ENCODE results near the gene FBXW2. TPM values are rescaled to one million over a fixed set of nuclear protein-coding genes. Genes with fewer than 3 reads are reported as not detected.

The FBXW2 gene
- total and polyA plus RNA-seq, 2 donors (not counting 3 experiments of a cell fraction or from before 2014, with no cell fraction given) = 32.5 to 70.2 TPM

DNA sequence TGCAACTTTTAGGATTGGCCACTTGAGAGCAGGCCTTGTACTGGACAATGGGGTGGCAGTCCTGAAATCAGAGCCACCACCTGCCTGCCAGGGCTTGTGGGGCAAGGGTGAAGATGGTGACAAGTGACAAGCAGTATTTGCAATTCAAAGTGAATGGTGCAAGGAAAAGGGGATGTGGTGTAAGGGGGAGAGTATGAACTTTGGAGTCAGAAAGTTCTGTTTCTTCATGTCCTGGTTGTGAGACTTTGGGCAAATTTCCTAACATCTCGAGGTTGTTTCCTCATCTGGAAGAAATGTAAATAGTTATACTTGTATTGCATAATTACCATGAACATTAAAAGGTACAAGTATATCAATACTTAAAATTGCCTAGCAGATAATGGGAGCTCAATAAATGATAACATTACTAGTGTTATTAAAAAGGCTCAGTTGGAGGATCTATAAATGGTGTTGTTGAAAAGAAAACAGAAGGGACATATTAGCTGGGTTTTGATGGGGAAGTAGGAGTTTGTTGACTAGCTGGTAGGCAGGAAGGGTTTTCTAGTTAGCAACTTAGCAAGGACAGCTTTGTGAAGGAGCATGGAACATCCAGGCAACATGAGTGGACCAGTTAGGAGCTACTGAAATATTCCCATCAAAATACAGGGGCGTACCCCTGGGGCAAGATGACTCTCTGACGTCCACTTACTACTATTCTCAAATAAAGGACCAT lies 57.6 kb downstream of the FBXW2 start:
- no TSS peak for BruUV-seq (replicated peaks)
- H3K4me3 ChIP-seq (replicated peaks in 1 of 3; ENCODE audit: insufficient read depth in 1 of 3, low read depth in 1 of 3, low read length in 3 of 3) = no peak overlapping the region
- CTCF ChIA-PET = interaction anchor here (1.1 to 2.4 kb wide), 4 partner anchors 21 to 116 kb away, joined by 3 to 15 read pairs (median 3); partner anchors contain the start of gene MEGF9
- dilution Hi-C loops (cut with MboI; ENCODE audit: extremely low pct_ligation_motif_present, low sequenced_read_pairs) = no loop called here
- H3K9me1 ChIP-seq (replicated peaks; ENCODE audit: control insufficient read depth, extremely low read depth, insufficient read depth, low read length) = no peaks in the 10 kb centered on the region
- POLR2A ChIA-PET = interaction anchor here (0.7 to 1.6 kb wide), 2 partner anchors 21 to 1207 kb away, joined by 4 to 7 read pairs; partner anchors contain the start of gene MEGF9
- FAIRE-seq (peak; percentile 59), DNase-seq (ENCODE audit: low read depth, low spot score) (no peak)
- no peaks in the 10 kb centered on the region for H3K36me3 ChIP-seq (ENCODE audit: control insufficient read depth in 2 of 2, extremely low read depth in 1 of 2, insufficient read depth in 2 of 2, low read length in 2 of 2)
- H3K9ac ChIP-seq (replicated peaks; ENCODE audit: extremely low read depth, insufficient read depth, low read length) = no peak overlapping the region
- no peak overlapping the region for H3K27ac ChIP-seq (ENCODE audit: insufficient read depth, low read depth, low read length)
- intact Hi-C loops (cut with micrococcal nuclease) = no loop called here
- no peak for TF ChIP-seq GATA2 (IDR thresholded peaks at IDR 0.05; ENCODE audit: insufficient read depth, insufficient read length, low read depth, low read length)
- TF ChIP-seq, protein P1, sequence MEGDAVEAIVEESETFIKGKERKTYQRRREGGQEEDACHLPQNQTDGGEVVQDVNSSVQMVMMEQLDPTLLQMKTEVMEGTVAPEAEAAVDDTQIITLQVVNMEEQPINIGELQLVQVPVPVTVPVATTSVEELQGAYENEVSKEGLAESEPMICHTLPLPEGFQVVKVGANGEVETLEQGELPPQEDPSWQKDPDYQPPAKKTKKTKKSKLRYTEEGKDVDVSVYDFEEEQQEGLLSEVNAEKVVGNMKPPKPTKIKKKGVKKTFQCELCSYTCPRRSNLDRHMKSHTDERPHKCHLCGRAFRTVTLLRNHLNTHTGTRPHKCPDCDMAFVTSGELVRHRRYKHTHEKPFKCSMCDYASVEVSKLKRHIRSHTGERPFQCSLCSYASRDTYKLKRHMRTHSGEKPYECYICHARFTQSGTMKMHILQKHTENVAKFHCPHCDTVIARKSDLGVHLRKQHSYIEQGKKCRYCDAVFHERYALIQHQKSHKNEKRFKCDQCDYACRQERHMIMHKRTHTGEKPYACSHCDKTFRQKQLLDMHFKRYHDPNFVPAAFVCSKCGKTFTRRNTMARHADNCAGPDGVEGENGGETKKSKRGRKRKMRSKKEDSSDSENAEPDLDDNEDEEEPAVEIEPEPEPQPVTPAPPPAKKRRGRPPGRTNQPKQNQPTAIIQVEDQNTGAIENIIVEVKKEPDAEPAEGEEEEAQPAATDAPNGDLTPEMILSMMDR (IDR thresholded peaks at IDR 0.05; ENCODE audit: extremely low read depth in 1 of 2, insufficient read depth in 1 of 2, low read depth in 1 of 2, low read length in 2 of 2) = no peak
- TF ChIP-seq POLR2A (IDR thresholded peaks at IDR 0.05; ENCODE audit: low read depth, low read length) = no peak
- no peak for TF ChIP-seq FOS (IDR thresholded peaks at IDR 0.05; ENCODE audit: borderline replicate concordance, insufficient read depth, low read length)
- TF ChIP-seq POLR2AphosphoS5 (IDR thresholded peaks at IDR 0.05; ENCODE audit: insufficient read depth, low read depth, low read length) = no peak
- no peak for TF ChIP-seq MYC (IDR thresholded peaks at IDR 0.05; ENCODE audit: low read depth, low read length)
- TF ChIP-seq, protein P2, sequence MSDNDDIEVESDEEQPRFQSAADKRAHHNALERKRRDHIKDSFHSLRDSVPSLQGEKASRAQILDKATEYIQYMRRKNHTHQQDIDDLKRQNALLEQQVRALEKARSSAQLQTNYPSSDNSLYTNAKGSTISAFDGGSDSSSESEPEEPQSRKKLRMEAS (IDR thresholded peaks at IDR 0.05; ENCODE audit: insufficient read depth, insufficient read length) = no peak
- no peak for TF ChIP-seq JUN (IDR thresholded peaks at IDR 0.05; ENCODE audit: borderline replicate concordance, insufficient read depth, insufficient read length, low read depth)
- no peak for TF ChIP-seq EZH2 (IDR thresholded peaks at IDR 0.05; ENCODE audit: borderline replicate concordance, low read depth, low read length, severe bottlenecking)
- no peaks in the 10 kb centered on the region for H3K27me3 ChIP-seq (ENCODE audit: control insufficient read depth in 2 of 2, insufficient read depth in 2 of 2, low read length in 2 of 2)
- H2AFZ ChIP-seq (ENCODE audit: low read depth, low read length) = no peak overlapping the region
- no peak overlapping the region for H3K4me2 ChIP-seq (ENCODE audit: insufficient read depth, low read length)
- no peaks in the 10 kb centered on the region for H3K79me2 ChIP-seq (ENCODE audit: control insufficient read depth, insufficient read depth, low read length)
- no peaks in the 10 kb centered on the region for H4K20me1 ChIP-seq (replicated peaks; ENCODE audit: control insufficient read depth, extremely low read depth, insufficient read depth, low read length)
- H3K9me3 ChIP-seq (replicated peaks; ENCODE audit: control insufficient read depth, insufficient read depth, low read length) = no peaks in the 10 kb centered on the region
- H3K4me1 ChIP-seq (ENCODE audit: control insufficient read depth, extremely low read depth, insufficient read depth, low read length) = peaks cover 10% of the 10 kb centered on the region
